ENCODE measurements around the gene ULK1.
"Not testable (repeated sequence)": the region's sequence is repeated elsewhere in the genome, so short reads cannot be mapped to it uniquely, and the experiment has no call there.

ULK1 gene

GRCh38 chr12:131862600-131862993 is 31.8 kb upstream of the ULK1 start:
- no peak for DNase-seq

DNA sequence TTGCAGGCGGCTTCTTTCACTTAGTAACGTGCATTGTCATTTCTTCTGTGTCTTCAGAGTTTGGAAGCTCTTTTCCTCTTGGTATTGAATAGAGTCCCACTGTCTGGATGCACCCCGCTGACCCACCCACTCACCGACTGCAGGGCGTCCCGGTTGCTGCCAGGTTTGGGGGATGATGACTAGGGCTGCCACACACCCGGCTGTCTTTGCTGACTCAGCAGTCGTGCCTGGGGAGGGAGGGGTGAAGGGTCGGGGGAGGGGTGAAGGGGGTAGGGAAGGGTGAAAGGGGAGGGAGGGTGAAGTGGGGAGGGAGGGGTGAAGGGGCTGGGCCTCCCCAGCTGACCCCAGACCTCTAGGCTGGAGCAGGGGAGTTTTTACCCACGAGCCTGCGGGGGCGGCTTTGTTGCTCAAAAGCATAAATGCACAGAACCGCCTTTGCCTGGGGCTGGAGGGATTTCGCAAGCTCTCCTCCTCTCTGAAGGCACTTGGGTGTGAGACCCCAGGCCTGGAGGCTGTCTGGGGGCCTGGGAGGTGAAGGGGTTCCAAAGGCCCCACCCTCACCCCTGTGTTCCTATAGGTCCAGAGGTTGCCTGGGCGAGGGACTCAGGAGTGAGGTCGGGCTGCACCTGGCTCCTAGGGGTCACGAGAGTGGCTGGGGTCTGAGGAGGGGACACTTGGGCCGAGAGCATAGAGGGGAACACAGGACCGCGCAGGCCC is 31.3 kb upstream of the ULK1 start:
- DNase-seq, result no peak

GRCh38 chr12:131863711-131864396 is 30.6 kb upstream of the ULK1 start:
- no peak for DNase-seq

DNA sequence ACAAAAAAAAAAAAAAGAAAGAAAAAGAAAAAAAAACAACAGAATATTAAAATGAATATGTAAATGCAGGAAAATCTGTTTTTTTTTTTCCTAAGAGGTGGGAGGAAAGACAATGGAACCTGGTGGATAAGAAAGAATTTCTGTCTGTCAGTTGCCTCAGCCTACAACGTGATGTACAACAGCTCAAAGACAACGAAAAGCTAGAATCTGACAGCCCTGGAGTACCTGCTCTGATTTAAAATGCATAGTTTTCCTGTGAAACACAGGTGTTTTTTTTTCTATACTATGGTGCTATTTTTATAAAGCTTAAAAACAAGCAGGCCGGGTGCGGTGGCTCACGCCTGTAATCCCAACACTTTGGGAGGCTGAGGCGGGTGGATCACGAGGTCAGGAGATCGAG is 30.0 kb upstream of the ULK1 start:
- no peak for DNase-seq

- no peak for DNase-seq
These were observed 29.1 kb upstream of the ULK1 start for GRCh38 chr12:131865180-131865875.

DNA sequence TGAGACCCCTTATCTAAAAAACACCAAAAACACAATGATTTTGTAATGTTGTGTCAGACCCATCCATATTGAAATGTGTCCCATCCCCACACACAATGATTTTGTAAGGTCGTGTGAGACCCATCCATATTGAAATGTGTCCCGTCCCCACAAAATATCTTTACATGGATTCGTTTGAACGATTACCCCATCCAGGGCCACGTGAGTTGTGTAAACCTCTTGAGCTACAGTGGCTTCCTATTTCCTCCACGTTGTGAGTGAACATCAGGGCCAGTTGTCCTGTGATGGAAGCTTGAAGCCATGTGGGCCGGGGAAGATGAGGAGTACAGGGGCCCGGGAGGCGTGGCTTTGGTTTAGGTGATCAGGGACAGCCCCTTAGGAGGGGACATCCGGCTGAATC is 27.0 kb upstream of the ULK1 start:
- no peak for DNase-seq

- DNase-seq, result no peak
These were observed 26.3 kb upstream of the ULK1 start for GRCh38 chr12:131867891-131868675.

DNA sequence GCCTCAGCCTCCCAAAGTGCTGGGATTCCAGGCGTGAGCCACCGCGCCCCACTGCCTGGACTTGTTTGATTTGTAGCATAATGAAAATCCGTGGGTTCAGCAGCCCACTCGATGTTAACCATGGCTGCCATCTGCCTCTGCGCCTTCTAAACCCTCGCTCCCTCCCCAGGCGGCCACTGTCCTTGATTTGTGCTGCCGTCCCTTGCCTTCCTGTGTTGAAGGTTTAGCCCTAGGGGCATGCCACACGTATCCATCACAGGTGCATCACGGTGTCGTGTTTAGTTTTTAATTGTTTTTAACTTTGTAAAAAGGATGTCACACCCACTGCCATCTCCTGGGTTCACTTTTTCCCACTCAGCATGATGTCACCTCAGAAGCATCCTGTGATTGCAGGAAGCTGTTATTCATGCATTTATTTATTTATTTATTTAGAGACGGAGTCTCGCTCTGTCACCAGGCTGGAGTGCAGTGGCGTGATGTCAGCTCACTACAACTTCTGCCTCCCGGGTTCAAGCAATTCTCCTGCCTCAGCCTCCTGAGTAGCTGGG is 24.5 kb upstream of the ULK1 start:
- DNase-seq, result peak; percentile 37

DNA sequence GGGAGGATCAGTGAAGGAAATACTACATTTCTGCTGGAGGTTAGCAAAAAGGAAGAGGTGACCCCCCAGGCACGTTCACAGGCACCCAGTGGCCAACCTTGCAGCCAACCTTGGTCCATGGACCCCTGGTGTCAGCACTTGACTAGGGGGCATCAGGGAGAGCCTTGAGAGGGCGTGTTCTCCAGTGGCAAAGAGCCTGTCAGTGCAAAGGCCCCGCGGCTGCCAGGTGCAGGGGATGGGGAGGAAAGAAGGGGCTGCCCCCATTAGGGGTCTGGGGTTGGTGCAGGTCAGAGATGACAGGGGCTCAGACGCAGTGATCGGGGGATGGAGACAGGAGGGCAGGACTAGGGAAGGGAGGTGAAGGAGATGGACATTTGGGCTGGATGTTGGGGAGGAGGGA is 22.7 kb upstream of the ULK1 start:
- DNase-seq, result no peak

DNA sequence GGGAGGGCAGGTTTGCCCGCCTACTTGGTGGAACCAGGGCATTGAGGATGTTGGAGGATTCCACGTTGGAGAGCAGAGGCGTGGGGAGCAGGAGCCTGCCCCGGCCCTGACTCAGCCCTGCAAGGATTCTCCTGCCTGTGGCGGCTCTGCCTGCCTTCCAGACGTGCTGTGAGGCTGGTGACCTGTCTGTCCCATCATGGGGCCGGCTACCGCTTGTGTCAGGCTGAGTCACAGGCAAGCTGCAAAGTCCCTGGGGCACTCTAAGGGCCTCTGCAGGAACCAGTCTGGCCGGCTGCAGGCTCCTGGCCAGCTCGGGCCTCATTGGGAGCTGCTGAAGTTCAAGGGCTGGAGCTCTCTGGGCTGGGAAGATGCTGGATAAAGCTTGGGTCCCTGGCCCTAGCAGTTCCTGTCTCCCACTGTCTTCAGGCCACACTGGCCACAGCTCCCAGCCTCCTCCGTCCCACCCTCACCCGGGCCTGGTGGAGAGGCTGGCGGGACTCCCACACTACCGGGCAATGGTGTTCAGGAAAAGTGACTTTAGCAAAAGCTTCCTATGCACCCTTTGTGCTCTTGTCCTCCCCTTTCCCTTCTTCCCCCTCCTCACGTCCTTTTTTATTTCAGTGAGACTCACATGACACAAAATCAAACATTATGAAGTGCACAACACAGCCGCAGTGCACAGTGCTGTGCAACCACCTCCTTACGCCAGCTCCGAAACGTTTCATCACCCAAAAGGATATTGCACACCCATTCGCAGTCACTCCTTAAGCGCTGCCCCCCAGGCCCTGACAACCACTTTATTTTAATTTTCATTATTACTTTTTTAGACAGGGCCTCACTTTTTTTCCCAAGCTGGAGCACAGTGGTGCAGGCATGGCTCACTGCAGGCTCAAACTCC is 22.0 kb upstream of the ULK1 start:
- DNase-seq, result no peak

GRCh38 chr12:131873293-131873692 is 21.1 kb upstream of the ULK1 start:
- DNase-seq, result no peak

GRCh38 chr12:131874972-131875371 is 19.4 kb upstream of the ULK1 start:
- DNase-seq, result not testable (repeated sequence)

DNA sequence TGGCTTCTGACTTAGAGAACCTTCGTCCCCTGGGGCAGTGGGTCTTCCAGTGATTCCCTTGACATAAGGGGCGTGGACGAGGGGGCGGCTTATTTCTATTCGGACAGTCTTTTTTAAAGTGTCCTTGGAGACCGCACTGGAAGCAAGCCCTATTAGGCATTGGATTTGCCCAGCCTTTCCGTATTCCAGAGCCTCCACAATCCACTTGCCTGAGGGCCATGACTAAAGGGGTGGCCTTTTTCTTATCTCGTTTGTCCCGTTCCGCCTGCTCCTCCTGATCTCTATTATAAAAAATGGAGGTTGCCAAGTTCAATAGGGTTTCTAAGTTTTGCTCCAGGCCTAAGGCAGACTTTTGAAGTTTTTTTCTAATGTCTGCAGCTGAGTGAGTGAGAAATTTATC is 17.2 kb upstream of the ULK1 start:
- not testable (repeated sequence) for DNase-seq

GRCh38 chr12:131878436-131878835 is 16.0 kb upstream of the ULK1 start:
- DNase-seq, result not testable (repeated sequence)

GRCh38 chr12:131882804-131883520 is 11.5 kb upstream of the ULK1 start:
- DNase-seq, result no peak

- DNase-seq, result no peak
These were observed 10.9 kb upstream of the ULK1 start for GRCh38 chr12:131883521-131883900.

DNA sequence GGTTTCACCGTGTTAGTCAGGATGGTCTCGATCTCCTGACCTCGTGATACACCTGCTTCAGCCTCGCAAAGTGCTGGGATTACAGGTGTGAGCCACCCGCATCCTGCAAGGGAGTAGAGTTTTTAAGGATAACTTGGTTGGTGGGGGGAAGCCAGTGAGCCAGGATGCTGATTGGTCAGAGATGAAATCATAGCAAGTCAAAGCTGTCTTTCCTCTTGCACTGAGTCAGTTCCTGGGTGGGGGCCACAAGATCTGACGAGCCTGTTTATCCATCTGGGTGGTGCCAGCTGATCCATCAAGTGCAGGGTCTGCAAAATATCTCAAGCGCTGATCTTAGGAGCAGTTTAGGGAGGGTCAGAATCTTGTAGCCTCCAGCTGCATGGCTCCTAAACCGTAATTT is 9.3 kb upstream of the ULK1 start:
- not testable (repeated sequence) for DNase-seq

GRCh38 chr12:131885543-131886057 is 8.8 kb upstream of the ULK1 start:
- no peak for DNase-seq

GRCh38 chr12:131891722-131892121 is 2.7 kb upstream of the ULK1 start:
- not testable (repeated sequence) for DNase-seq

DNA sequence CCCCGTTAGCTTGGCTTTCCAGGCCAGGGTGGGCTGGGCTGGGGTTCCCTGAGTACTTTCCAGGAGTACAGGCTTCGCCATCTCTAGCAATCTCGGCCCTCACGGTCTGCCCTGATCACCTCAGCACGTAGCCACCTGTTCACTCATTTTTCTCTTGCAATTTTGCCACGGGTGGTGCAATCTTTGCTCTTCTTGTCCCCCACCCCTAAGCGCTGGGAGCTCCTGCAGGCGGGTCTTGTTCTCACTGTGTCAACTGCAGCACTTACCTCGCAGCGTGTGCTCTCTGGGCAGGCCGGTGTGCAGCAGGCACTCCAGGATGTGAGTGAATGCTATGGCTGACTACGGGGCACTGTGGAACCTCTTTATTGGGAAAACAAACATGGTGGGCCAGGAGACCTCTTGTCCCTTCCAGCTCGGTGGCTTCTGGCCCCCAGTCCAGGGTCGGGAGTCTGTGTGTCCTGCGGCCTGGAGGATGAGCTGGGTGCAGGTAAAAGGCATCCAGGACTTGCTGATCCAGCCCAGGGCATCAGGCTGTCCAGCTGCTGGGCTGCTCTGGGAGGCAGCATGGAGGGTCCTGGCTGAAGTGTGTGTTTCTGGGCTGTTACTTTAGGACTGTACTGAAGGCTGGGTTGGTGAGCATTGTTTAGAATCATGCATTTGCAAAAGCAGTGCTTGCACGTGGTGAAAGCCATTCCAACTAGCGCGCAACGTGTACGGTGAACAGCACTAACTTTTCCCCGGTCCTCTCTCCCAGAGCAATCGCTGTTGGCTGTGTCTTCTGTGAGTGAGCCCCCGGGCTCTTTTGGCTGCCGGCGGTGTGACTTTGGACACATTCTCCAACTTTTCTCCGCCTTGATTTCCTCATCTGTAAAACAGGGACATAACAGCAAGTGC is 1.5 kb upstream of the ULK1 start:
- DNase-seq, result no peak
